Measurements from ENCODE around the gene KTN1.

DNA sequence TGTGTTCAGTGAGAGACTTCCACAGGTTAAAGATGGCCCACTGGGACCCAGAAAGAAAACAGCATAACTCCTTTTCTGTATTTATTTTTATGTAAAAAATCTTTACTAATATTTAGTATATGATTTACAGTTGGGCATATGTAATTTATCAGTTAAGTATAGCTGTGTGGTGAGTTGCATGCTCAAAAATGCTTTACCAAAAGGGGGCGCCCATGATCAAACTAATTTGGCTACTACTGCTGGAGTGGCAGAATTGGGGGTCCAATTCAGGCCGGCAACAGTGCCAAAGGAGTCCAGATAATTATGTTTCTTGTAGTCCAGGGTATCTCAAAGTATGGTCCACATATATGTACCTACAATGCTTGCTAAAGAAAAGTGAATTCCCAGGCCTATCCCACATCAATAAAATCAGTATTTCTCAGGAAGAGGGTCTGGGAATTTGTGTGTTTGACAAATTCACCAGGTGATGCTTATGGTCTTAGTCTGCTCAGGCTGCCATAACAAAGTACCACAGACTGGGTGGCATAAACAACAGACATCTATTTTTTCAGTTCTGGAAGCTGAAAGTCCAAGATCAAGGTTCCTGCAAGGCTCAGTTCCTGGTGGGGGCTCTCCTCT is 152.0 kb downstream of the KTN1 start:
- peak; percentile 76 for TF ChIP-seq CTCF (IDR thresholded peaks at IDR 0.05)
- TF ChIP-seq ZFX (IDR thresholded peaks at IDR 0.05; ENCODE audit: borderline replicate concordance): no peak

Data from 22Rv1 (cell line).